Hematopoietic multipotent progenitor cell (in vitro differentiated cells): Measurements from ENCODE around the gene MZT2B. TPM values are rescaled to one million over a fixed set of nuclear protein-coding genes. Genes with fewer than 3 reads are reported as not detected.
"Not testable (repeated sequence)": the region's sequence is repeated elsewhere in the genome, so short reads cannot be mapped to it uniquely, and the experiment has no call there.

Source experiments
- DNase-seq, 3 donors: peaks; one replicate each; pipeline ENCODE4 v3.0.0-alpha.2; 2011 to 2015; ENCODE audit warnings: low read depth in 2 of 3, low spot score in 2 of 3
- total RNA-seq: library from RNA; depleted of rRNA; stranded (reverse); fragments of >200 nt; gene quantifications from one replicate; pipeline ENCODE4 v1.2.3, GENCODE V29; 2012

Gene MZT2B, protein sequence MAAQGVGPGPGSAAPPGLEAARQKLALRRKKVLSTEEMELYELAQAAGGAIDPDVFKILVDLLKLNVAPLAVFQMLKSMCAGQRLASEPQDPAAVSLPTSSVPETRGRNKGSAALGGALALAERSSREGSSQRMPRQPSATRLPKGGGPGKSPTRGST
- 247 TPM for total RNA-seq

DNA sequence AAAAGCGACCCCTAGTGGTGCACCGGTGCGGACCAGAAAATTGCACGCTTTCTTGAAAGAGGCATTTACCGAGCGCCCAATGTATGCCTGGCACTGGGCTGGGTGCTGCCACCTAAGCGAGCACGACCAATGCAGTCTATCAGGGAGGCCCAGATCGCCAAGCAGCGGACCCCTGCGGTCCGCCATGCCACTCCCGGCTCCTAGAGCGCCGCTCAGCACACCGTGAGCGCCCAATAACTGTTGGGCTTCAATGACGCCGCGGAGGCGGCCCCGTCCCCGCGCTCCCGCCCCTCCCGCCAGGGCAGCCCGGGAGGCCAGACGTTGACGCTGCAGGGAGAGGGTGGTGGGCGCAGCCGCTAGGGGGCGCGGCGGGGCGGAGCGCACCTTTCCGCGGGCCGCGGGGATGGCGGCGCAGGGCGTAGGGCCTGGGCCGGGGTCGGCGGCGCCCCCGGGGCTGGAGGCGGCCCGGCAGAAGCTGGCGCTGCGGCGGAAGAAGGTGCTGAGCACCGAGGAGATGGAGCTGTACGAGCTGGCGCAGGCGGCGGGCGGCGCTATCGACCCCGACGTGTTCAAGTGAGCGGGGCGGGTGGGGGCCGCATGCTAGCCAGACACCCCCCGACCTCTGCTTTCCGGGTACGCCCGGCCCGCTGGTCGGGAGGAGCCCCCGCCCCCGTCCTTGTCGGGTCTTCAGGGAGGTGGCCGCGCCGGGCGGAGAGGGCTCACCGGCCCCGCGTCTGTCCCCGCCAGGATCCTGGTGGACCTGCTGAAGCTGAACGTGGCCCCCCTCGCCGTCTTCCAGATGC lies at the start of gene MZT2B:
MZT2B (plus strand) TSS at position 383 of the 803 bp plus-strand sequence; CDS start at position 404, 21 bp downstream.
- peak; percentile 81 to 91 (median 86) for DNase-seq

DNA sequence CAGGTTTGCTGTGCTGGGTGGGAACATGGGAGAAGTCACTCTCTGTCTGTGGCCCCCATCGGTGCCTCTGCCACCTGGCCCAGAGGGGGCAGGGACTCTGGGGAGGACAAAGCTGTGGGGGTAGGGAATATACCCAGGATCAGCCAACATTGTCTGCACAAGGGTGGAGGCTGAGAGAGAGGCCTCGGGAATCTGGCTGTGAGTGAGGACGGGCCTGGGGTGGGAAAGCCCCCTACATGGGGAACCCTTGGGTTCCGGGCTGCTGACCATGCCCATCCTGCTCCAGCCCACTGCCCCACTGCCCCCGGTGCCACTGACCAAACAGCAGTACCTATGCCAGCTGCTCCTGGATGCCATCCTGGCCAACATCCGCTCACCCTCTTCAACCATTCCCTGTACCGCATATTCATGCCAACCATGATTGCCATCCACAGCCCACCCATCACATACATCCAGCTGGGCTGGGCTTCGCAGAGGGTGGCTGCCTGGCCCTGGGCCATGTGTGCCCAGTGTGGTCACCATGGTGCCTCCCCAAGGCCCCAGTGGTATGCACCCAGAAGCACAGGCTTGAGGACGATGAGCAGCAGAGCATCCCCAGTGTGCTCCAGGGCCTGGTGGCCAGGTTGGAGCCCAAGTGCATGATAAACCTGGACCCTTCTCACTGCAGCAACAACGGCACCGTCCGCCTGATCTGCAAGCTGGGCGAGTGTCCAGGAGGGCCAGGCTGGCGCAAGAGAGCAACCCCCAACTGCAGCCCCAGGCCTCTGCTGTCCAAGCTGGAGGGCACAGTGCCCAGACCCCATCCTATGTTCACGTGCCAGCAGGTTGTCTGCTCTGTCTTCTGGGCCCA lies 46.1 kb upstream of the MZT2B start:
- DNase-seq = no peak

DNA sequence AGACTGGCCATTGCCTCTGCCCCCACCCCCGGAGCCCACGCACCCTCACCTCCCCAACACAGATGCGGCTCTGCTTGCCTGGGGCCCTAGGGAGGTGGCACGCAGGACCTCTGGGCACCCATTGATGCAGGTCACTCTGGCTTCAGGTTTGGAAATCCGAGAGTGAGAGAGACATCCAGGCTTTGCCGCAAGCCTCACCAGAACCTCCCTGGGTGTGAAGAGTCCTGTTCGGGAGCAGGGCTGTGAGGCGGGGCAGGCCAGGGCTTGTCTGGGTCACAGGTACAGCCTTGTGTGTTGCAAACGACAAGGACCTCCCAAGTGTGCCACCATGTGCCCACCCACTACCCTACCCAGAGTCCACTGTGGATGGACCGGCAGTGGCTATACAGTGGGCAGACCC lies 45.5 kb upstream of the MZT2B start:
- DNase-seq = not testable (repeated sequence)

DNA sequence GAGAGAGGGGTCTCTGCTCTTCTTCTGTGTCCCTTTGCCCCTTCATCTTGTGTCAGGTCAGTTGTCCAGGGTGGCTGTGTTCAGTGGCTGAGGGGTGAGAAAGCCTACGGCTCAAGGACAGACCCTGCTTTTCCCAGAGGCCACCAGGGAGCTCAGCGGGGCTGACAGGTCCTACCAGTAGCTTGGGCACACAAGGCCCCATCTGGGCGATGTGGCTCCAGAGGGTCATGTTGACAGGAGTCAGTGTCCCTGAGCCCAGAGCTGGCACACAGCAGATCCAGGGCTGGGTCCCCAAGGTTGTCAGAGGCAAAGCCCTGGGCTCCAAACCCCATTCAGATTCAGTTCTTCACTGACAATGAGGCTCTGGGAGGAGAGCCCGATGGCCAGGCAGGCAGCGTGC lies 44.9 kb upstream of the MZT2B start:
- DNase-seq = not testable (repeated sequence)

DNA sequence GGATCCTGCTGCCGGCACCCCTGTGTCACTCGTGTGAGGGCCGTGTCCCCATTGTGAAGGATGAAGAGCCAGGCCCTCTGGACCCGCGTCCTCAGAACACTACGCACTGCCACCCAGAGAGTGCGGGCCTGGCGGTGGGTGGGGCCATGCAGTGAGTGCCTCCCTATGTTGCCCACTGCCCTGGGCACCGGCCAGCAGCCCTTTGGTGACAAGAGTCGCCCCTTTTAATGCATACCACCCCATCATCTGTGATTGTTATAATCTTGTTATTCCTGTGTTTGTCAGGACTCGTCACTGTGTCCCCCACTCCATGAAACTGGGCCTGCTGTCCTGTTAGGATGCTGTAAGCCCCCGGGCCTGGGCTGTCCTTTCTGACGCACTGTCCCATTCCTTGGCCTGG lies 43.7 kb upstream of the MZT2B start:
- DNase-seq = not testable (repeated sequence)

DNA sequence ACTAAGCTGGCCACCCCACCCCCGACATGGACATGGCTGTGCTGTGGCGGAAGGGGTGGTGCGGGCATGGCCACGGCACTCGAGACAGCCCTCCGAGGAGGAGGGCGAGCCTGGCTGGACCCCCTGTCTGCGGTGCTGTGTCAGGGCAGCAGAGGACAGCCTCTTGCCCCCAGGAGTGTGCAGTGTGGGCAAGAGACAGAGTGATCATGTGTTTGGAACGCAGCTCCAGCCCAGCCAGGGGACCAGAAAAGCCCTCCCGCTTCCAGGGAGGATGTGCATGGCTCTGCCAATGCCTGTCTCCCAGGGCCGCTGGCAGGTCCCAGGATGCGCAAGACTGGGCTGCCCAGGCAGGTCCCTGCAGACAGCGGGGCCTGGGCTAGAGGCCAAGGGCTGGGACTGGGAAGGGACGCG lies 43.2 kb upstream of the MZT2B start:
- not testable (repeated sequence) for DNase-seq

DNA sequence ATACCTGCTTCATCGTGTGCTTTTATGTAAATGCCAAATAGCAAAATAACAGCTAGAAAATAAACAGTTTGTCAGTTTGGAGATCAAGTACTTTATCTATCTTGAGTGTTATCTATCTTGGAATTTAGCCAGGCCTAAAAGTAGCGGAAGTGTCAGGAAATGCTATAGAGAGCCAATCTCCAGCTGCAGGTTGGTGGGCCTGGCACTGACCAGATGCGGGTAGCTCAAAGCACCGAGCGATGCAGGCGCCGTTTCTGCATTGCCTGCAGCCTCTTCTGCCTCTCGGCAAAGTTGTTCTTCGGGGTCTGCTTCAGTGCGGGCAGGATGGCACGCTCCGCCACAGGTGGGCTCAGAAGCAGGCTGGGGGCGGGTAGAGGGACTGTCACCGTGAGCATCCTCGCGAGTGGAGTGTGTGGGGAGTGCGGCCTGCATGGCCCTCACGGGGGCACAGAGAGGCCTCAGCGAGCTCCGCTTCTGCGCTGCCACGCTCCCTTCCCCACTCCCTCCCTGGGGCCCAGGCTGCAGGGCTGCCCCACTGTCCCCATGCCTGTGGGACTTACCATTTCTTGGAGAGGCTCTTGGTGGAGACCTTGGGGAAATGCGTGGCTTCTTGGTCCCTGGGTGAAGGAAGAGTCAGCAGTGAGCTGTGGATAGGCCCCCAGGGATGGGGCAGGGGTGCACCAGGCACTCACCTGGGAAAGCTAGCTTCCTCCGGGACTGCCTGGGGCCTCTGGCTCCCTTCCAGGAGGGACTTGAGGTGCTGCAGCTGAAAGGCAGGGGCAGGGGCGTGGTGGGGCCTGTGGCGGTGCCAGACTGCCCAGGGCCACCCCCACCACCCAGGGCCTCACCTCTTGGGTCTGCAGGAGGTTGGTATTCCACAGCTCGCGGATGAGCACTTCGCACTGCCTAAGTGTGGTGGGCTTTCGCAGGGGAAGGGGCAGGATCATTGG lies 42.5 kb upstream of the MZT2B start:
- DNase-seq = not testable (repeated sequence)

DNA sequence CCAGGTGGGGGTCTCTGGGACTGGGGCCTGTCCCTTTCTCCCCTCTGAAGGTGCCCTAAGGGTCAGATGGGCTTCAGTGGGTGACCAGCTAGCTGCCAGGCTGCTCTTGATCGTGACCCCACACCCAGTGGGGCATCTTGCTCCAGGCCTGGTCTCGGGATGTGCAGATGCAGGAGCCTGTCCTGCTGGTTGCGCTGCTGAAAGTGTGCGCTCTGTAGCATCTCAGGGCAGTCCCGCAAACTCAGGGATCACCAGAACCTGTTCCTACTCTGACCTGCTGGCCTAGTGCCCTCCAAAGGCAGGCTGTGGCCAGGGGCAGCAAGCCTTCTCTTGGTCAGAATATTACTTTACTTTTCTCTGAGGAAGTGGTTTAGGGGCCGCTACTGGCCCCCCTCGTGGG lies 41.5 kb upstream of the MZT2B start:
- DNase-seq = not testable (repeated sequence)

DNA sequence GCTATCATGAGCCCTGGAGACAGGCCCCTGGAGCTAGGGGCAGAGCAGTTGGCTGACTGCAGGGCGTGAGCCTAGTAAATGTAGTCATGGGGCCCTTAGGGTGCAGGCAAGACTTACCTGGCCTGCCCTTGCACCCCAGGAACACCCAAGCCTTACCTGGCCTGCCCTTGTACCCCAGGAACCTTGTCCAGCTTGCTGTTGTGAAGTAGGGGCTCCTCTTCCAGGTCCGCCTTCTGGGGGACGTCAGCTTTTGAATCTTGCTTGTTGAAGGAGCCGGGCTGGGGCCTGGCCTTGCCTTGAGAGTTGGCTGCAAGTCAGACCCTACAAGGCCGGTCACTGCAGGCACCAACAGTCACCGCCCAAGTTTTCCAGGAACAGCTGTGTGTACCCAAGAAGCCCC lies 41.1 kb upstream of the MZT2B start:
- not testable (repeated sequence) for DNase-seq

DNA sequence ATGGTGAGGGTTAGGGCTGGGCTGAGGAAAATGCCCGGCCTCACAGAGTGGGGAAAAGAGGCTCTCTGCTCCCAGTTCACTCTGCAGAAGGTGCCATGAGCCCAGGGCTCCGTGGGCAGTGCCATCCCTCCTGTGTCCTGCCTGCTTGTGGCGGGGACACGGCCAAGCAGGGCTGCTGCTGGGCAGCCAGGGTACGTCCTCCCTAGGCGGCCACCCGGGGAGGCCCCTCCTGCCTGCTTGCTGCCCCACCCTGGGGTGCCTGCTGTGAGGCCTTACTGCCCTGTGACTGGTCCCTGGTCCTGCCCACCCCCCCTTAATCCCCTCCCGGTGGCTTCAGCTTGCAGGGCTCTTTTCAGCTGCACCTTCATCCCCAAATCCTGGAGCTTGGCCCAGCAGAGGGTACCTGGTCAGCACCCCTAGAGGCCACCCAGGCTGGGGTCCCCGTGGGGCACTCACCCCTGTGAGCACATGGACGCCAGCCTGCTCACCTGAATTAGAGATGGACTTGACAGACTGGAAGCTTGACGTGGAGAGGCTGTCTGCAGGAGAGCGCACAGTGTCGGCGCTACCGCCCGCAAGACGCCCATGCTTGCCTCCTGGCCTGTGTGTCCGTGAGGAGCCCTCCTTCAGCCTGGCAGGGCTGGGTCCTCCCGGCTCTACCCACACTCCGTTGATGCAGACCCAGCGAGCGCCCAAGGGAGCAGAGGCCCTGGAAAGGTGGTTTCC lies 40.3 kb upstream of the MZT2B start:
- not testable (repeated sequence) for DNase-seq

DNA sequence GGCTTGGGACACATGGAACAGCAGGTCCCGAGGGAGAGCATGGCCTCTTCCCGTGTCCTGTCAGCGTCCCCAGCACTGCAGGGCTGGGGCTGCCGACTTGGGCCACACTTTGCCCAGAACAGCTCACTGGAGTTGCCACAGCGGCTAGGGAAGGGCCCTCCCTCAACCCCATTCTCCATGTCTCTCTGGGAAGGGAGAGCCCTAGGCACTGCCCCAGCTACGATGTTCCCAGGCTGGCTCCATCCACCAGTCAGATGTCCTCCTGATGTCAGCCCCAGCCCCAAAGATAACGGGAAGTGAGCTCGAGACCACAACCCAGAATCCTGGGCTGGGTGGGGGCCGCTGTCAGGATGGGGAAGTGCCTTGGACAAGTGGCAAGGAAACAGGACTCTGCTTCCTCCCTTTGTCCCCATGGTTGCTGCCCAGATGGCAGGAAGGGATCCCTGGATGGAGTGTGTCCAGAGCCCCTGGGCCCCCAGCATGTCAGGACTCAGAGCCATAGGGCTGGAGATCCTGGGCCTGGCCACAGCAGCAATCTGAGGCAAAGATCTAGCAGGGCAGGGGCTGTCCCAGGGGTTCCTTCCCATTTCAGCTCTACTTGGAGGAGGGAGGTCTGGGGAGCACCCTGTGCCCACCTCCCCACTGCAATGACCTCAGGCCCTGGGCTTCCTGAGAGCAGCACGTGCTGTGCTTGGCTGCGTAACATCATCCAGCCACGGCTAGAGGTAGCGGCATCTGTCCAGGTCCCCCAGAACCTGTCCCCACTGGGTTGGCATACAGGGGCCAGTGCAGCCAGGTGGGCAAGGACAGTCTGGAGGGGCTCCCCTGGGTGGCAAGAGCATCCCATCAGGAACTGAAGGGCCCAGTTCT lies 39.4 kb upstream of the MZT2B start:
- not testable (repeated sequence) for DNase-seq

DNA sequence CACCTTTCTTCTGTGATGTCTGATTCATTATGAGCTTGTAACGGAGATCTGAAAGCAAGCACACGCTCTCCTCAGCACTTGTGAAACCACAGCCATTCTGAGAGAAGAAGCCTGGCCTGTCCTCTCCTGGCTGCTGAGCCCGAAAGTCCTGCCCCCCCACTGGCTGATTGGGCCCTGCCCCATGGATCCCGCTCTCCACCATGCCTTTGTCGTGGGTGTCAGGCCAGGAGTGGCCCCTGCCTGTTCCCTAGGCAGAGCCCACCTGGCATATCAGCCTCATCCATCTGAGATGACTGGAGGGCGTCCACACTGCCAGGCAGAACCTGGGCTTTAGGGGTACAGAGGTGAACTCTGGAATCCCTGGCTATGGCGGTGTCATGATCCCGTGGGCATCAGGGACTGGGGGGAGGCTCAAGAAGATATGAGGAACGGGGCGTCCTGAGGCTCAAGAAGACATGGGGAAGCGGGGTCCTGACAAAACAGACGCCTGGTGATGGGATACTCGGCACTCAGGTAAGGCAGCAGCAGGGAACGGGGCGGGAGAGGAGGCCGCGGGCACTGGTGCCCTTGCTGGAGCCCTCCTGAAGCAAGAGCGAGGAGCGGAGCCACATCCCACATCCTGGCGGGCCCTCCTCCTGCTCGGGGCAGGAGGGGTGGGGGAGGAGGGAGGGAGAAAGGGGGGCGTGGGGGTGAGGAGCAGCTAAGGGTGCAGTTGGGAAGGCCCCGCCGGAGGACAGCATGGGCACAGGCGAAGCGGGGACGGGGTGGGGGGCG lies 38.6 kb upstream of the MZT2B start:
- DNase-seq = not testable (repeated sequence)

DNA sequence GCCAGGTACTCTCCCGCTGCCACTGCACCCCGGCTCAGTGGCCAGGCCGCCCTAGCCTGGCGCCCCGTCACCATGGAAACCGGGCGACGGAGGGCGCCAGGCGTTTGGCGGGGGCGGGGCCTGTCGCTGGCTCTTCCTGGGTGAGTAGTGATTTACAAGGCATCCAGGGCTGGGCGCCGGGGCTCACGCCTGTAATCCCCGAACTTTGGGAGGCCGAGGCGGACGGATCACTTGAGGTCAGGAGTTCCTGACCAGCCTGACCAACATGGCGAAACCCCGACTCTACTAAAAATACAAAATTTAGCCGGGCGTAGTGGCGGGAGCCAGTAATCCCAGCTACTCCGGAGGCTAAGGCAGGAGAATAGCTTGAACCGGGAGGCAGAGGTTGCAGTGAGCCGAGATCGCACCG lies 37.1 kb upstream of the MZT2B start, which contains the start of gene CCDC74B:
CCDC74B (minus strand) TSS at position 107 of the 409 bp plus-strand sequence. CDS start 116 bp downstream, outside the sequence.
- not testable (repeated sequence) for DNase-seq

DNA sequence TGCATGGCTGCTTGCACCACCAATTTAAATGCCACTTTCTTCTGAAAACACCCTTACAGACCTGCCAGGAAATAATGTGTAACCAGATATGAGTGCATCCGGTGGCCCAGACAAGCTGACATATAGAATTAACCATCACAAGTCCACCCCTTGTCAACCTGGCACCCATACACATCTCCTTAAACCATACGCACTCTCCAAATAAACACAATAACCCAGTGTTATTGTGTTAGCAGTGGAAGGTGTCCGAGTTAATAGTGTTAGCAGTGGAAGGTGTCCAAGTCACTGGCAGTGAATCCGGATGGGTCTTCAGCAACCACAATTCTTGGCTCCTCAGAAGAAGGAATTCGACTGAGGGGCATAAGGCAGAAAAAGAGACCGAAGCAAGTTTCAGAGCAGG lies 33.5 kb upstream of the MZT2B start:
- DNase-seq = not testable (repeated sequence)

DNA sequence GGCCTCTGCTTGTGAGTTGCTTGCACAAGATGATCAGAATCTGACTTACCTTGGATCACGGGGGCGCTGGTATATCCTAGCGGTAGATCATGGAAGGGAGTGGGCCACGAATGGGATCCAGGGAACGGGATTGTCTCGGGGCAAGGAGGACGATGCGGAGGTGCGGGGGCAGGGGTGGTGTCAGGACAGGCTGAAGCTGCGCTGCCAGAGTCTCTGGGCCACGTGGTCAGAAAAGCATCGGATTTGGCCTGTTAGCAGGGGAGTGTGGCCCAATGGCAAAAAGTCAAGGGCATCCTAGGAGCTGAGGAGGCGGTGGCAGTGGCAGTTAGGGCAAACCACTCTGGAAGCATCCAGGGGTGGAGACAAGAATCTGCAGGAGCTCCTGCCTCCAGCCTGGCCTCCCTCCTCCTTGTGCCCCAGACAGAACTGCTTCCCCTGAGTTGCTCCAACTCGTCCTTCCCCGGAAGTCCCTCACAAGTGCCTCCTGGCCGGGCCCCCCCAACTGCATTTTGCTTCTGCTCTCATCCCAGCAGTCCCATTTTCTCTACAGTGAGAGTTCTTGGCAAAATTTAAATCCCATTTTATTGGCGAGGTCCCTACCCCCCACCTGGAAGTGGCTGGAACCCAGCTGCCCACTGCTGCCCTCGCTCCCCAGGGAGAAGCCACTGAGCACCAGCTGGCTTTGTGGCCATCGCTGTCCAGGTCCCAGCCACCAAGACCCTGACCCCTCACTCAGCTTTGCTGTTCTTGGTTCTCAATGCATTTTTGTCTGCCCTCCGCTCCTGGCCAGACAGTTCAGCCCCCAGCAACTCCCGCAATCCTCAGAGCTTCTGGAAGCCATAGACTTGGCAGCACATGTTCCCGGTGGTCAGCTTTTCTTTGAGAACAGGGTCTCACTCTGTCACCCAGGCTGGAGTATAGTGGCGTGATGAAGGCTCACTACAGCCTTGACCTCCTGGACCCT lies 31.6 kb upstream of the MZT2B start:
- no peak for DNase-seq

DNA sequence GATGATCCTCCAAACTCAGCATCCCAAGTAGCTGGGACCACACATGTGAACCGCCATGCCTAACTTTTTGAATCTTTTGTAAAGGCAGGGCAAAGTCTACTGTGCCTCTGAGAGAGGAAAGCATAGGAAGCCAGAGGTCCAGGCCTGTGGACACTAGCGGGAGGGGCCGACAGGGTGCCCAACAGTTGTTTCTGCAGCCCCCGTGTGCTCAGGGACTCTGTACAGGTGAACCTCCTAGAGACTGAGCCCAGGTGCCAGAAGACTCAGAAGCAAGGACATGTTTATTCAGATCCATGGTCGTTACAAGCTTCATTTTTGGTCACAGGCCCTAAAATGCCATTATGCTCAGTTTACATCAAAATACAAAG lies 30.9 kb upstream of the MZT2B start:
- DNase-seq = not testable (repeated sequence)
